ENCODE measurements around the gene KRTAP3-2.

The KRTAP3-2 gene

GRCh38 chr17:41009936-41010335 lies 10.2 kb upstream of the KRTAP3-2 start:
- no peak for DNase-seq

DNA sequence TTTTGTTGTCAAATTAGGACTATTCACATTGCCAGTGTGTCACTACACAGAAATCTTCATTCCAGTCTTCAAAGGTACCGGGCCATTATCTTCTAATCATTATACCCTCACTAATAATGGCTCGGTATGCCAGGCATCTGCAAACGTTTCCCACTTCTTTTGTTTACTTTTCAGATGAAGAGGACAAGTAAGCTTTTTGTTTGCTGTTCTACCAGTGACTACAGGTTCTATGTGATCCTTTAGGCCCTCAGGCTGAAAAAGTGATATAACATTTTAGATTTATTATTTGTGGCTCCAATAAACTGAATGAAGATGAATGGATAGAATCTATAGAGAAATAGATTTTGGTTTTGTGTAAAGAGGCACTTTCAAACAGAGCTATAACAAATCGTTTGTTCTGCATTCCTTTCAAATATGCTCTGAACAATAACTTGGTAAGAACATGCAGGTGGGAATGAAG lies 9.6 kb upstream of the KRTAP3-2 start:
- no peak for DNase-seq

GRCh38 chr17:41008811-41009210 lies 9.1 kb upstream of the KRTAP3-2 start, which contains the start of gene KRTAP3-1:
Gene KRTAP3-1 (minus strand): TSS chr17:41009128. CDS start chr17:41009074, 54 bp downstream.
- DNase-seq = no peak

DNA sequence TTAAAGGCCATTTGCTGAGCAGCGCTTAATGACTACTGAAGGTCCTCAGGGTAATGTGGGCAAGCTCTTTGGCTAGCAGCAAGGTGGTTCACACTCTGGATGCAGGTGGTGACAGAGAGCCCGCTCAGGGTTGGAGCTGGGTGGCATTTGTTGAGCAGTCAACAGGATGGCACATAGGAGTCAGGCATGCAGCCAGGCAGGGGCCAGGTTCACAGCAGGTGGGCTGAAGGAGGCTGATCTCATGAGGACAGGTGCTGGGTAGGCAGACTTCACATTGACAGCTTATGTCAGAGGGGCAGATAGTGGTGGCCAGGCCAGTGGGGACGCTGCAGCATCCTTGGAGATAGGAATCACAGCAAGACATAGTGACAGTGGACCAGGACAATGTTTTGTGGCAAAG lies 4.7 kb upstream of the KRTAP3-2 start:
- DNase-seq = no peak

DNA sequence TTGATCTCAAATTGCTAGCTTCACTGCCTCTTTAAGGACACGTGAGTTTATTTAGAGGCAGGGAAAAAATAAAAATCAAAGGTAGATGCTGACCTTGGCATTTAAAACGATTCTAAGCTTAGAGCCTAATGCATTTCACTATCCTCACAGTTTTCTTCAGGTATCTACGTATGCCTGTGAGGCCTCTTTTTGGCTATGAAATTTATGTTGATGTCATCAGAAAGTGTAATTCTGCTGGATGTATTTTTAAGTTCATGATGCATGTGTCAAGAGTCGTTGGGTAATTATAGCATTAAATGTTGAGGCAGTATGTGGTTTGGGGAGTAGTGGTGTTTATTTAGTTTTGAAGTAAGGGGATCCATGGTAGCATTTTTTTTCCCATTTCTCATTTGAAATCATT lies 4.2 kb upstream of the KRTAP3-2 start:
- no peak for DNase-seq

- DNase-seq = no peak
Observed at GRCh38 chr17:41002814-41003213, 3.1 kb upstream of the KRTAP3-2 start.

DNA sequence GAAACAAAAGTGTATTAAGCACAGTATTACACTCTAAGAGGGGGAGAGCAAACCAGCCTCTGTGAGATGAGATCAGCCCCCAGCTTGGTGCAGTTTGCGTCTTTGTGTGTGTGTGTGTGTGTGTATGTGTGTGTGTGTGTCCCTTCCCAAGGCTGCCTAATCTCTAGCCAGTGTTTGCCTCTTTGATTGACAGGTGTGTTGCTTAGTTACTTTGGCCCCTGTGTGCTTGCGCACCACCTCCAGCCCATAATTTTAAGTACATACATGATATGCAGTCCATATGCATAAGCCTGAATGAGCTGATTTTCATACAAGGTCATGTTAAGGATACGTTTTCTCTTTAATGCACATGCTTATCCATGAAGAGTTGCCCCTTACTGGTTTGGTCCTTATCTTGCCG lies 2.1 kb upstream of the KRTAP3-2 start:
- no peak for DNase-seq

GRCh38 chr17:40997361-40997760 lies 2.3 kb downstream of the KRTAP3-2 start:
- no peak for DNase-seq

GRCh38 chr17:40996829-40997228 lies 2.9 kb downstream of the KRTAP3-2 start:
- no peak for DNase-seq

GRCh38 chr17:40995116-40995515 lies 4.6 kb downstream of the KRTAP3-2 start:
- no peak for DNase-seq

DNA sequence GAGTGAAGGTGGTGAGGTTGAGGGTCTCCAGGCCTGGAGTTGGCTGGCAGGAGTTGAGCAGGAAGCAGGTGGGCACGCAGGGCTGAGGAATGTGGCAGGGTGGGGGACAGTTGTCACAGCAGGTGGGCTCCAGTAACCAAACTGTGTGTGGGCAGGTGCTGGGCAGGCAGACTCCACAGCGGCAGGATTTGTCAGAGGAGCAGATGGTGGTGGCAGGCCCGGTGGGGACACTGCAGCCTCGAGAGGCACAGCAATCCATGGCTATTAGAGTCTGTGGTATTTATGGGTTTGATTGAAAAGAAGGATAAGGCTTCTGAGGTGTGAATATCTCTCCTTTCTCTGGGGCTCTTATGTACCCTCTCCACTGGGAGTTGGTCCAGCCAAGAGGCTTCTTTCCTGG lies 5.9 kb downstream of the KRTAP3-2 start, which contains the start of gene KRTAP3-3:
Gene KRTAP3-3 (minus strand): TSS at position 326 of the 400 bp plus-strand sequence. CDS start 67 bp downstream, at position 259.
- DNase-seq = no peak

GRCh38 chr17:40993084-40993483 lies 6.6 kb downstream of the KRTAP3-2 start:
- DNase-seq = no peak

DNA sequence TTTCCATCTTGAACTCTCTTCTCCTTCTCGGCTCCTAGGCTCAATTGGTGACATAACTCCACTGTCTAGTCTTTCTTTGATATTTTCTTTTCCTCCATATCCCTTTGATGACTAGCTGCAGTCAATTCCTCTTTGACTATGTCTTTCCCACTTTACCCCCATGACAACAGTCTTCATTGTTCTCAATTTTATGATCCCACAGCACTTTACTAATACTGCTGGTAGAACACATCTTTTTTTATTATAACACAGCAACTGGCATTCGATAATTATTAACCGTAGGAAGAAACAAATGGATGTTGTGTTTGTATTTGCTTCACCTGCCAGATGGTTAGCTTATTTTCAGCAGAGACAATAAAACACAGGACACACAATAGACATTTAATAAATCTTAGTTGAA lies 7.0 kb downstream of the KRTAP3-2 start:
- no peak for DNase-seq

GRCh38 chr17:40986920-40987319 lies 12.8 kb downstream of the KRTAP3-2 start:
- no peak for DNase-seq

DNA sequence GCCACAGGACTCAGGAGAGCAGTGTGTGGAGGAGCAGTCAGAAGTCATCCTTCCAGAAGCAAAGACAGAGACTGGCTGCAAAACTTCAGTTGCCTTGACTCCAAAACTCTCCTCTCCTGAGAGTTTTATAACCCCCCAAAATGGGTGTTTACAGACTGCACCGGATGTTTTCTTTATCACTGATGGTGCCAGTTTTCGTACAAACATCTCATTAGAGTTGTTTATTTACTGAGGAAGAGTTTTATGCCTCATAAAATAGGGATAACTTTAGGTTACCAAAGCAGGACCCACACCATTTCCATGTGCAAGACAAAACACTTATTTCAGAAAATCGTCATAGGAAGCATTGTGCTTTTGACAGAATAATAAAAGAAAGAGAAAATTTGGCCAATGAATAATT lies 15.5 kb downstream of the KRTAP3-2 start, which contains the start of gene KRT40:
Gene KRT40 (minus strand): TSS at position 101 of the 400 bp plus-strand sequence. CDS start 53 bp downstream, at position 48.
- DNase-seq = no peak

DNA sequence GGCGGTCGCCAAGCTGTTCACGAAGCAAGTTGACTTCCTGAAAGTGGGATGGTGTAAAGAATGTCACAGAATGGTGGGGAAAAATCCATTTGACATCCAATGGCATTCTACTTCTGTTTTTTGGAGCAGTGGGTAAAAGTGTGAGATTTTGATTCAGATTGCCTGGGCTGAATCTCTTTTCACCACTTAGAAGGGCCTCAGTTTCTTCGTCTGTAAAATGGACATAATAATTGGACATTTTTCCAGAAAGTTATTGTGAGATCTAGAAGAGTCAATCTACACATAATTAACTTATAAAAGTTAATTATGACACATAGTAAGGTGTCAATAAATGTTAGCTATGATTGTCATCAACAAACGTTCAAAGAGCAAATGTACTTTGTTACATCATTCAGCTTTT lies 18.6 kb downstream of the KRTAP3-2 start:
- no peak for DNase-seq

- DNase-seq = peak in 1 of 2 experiments; percentile 1
Observed at GRCh38 chr17:40980596-40980995, 19.1 kb downstream of the KRTAP3-2 start.

- no peak for DNase-seq
Observed at GRCh38 chr17:40980117-40980516, 19.6 kb downstream of the KRTAP3-2 start.

GRCh38 chr17:40978575-40979151 lies 21.0 kb downstream of the KRTAP3-2 start:
- DNase-seq = no peak

GRCh38 chr17:40975516-40975915 lies 24.2 kb downstream of the KRTAP3-2 start:
- no peak for DNase-seq

GRCh38 chr17:40974366-40974765 lies 25.3 kb downstream of the KRTAP3-2 start:
- no peak for DNase-seq

DNA sequence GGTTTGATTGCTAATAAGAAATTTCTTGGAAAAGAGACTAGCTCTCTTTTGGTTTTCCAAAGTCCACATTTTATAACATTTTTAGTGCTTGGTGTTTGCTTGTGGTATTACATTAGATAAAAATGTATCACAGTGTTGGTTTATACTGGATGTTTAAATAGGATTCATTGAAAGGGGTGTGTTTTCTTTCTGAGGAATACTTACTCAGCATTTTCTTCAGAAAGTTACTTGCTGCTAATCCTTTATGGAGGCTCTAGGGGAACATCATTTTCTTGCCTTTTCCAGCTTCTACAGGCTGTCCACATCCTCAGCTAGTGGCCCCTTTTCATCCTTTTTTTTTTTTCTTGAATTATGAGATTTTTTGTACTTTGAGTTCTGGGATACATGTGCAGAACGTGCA lies 32.1 kb downstream of the KRTAP3-2 start:
- no peak for DNase-seq

GRCh38 chr17:40966848-40967247 lies 32.9 kb downstream of the KRTAP3-2 start, which contains the start of gene KRT39:
Gene KRT39 (minus strand): TSS chr17:40966948. CDS start chr17:40966856, 92 bp downstream.
- no peak for DNase-seq

DNA sequence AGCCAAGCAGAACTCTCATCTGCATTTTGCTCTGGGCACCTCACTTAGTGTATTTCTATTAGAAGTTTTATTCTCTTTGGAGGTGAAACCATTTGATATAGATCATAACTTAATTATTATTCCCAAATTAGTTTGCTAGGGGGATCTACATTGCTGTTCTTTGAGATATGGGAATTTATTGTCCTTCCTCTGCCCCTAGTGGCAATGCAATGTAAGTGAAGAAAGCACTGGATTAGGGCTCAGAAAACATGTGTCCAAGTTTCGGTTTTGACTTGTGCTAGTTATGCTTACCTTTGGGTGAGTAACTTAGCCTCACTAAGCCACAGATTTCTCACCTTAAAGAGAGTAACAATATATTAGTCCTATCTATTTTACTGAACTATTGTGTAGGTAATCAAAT lies 35.9 kb downstream of the KRTAP3-2 start:
- no peak for DNase-seq

- DNase-seq = no peak
Observed at GRCh38 chr17:40962059-40962561, 37.6 kb downstream of the KRTAP3-2 start.

All from cerebellar nuclear complex (tissue), 1 donor.